GM19035 (cell line): Measurements from ENCODE around the gene ARHGAP45.

Source experiments
- ATAC-seq: cut with Tn5 transposase; IDR thresholded peaks from one replicate; pipeline ENCODE4 v1.9.1; 2021; ENCODE audit not compliant: unreplicated experiment

Gene ARHGAP45

GRCh38 chr19:1054102-1055027 is 12.6 kb upstream of the ARHGAP45 start:
- no peak for ATAC-seq

GRCh38 chr19:1055028-1055425 is 11.9 kb upstream of the ARHGAP45 start:
- no peak for ATAC-seq

- ATAC-seq, result no peak
Measured at GRCh38 chr19:1055886-1056620, 10.9 kb upstream of the ARHGAP45 start.

- no peak for ATAC-seq
Measured at GRCh38 chr19:1057176-1057855, 9.7 kb upstream of the ARHGAP45 start.

GRCh38 chr19:1058112-1058511 is 8.9 kb upstream of the ARHGAP45 start:
- no peak for ATAC-seq

GRCh38 chr19:1060689-1061088 is 6.3 kb upstream of the ARHGAP45 start:
- no peak for ATAC-seq

GRCh38 chr19:1061987-1062386 is 5.0 kb upstream of the ARHGAP45 start:
- no peak for ATAC-seq

- no peak for ATAC-seq
Measured at GRCh38 chr19:1062387-1063029, 4.5 kb upstream of the ARHGAP45 start.

- no peak for ATAC-seq
Measured at GRCh38 chr19:1063030-1063908, 3.7 kb upstream of the ARHGAP45 start.

GRCh38 chr19:1063909-1064660 is 2.9 kb upstream of the ARHGAP45 start:
- ATAC-seq, result no peak

- no peak for ATAC-seq
Measured at GRCh38 chr19:1064661-1065605, 2.0 kb upstream of the ARHGAP45 start.

- ATAC-seq, result no peak
Measured at GRCh38 chr19:1065606-1066109, 1.3 kb upstream of the ARHGAP45 start.

GRCh38 chr19:1066251-1066747 is 668 bp upstream of the ARHGAP45 start:
- no peak for ATAC-seq

- ATAC-seq, result peak; percentile 23
Measured at GRCh38 chr19:1067341-1067957, 482 bp downstream of the ARHGAP45 start.

GRCh38 chr19:1068009-1069001 is 1.3 kb downstream of the ARHGAP45 start:
- ATAC-seq, result no peak
